ENCODE data around the gene KCNA4.

- TF ChIP-seq, protein P1, sequence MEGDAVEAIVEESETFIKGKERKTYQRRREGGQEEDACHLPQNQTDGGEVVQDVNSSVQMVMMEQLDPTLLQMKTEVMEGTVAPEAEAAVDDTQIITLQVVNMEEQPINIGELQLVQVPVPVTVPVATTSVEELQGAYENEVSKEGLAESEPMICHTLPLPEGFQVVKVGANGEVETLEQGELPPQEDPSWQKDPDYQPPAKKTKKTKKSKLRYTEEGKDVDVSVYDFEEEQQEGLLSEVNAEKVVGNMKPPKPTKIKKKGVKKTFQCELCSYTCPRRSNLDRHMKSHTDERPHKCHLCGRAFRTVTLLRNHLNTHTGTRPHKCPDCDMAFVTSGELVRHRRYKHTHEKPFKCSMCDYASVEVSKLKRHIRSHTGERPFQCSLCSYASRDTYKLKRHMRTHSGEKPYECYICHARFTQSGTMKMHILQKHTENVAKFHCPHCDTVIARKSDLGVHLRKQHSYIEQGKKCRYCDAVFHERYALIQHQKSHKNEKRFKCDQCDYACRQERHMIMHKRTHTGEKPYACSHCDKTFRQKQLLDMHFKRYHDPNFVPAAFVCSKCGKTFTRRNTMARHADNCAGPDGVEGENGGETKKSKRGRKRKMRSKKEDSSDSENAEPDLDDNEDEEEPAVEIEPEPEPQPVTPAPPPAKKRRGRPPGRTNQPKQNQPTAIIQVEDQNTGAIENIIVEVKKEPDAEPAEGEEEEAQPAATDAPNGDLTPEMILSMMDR (IDR thresholded peaks at IDR 0.05): no peak
- no peak for TF ChIP-seq POLR2A (IDR thresholded peaks at IDR 0.05)
Measured at GRCh38 chr11:30012346-30012745, 4.5 kb downstream of the KCNA4 start.
